CD4-positive, alpha-beta T cell treated with Interleukin-1 beta for 1 hour (primary cell): ENCODE results near the gene CLN5.

Experiments
- DNase-seq, 2 donors: peaks; one replicate each; pipeline ENCODE4 v3.0.0-alpha.2; 2020 to 2022

Gene CLN5

DNA sequence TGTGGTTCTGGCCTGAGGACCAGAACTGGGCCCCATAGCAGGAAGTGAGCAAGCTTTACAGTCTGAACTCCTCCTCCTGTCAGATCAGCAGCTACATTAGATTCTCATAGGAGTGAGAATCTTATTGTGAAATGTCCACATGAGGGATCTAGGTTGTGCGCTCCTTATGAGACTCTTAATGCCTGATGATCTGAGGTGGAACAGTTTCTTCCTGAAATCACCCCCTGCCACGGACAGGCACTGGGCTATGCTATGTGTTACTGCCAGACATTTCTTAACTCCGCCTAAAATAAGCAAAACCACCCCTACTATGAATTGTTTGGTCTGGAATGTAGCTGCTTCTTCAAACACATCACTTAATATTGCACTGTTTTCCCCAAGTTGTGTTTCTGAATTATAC is 30.5 kb downstream of the CLN5 start:
- DNase-seq, result no peak

DNA sequence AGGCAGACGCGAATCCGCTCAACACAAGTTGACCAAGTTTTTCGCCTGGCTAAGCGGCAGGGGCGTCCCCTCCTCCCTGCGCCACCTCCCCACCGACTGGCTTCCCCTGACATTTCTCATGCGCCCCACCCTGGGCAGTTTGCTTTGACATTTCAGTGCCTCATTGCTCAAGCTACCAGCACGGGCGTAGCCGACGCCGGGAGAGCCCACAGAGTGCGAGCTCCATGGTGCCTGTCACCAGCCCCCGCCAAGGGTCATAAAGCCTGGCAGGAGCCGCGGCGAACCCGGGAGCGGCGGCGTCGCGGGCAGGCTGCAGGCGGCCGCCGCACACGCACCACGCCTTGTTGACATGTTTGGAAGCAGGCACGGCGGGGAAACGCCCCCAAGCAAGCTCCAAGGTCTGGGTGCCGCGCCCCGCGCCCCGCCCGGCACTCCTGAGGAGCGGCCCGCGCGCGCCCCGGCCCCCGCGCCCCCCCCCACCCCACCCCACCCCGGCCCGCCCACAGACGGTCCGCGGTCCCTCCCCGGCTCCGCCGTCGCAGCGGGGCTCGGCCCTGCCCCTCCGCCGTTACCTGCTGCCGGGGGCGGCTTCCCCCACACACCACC is 34.5 kb downstream of the CLN5 start:
- peak; percentile 82 to 83 for DNase-seq

DNA sequence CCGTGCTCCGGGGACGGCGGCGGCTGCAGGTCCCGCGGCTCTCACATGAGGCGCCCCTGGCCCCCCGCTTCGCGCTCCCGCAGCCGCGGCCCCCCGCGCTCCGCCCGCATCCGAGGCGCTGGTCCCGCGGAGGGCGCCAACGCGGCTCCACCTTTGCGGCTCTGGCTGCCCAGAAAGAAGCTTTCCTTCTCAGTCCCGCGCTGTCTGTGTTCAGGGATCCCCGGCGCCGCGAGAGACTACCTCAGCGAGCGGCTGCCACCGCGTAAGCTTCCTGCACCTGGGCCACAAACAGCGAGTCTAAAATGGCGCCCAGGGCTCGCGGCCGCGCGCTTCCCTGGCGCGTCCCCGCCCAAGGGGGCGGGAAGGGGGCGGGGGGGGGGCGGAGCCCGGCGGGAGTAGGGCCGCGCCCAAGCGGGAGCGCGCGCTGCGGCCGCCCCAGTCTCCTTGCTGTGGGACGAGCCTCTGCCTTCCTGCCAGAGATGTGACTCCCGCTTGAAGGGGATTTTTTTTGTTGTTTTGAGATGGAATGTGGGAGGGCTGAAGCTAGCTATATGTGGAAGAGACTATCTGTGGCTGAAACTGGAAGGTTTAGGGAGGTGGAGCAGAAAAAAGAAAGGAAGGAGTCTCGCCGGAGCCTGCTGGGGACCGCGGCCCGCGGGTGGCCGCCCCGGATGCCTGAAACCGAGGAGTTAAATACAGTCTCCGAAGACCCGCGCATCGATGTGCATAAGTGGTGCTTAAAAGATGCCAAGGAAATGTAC is 35.2 kb downstream of the CLN5 start, which contains the start of gene FBXL3:
TSS of gene FBXL3 (minus strand) at position 299 of the 761 bp plus-strand sequence. CDS start 5,299 bp downstream, outside the sequence.
- peak; percentile 87 for DNase-seq

DNA sequence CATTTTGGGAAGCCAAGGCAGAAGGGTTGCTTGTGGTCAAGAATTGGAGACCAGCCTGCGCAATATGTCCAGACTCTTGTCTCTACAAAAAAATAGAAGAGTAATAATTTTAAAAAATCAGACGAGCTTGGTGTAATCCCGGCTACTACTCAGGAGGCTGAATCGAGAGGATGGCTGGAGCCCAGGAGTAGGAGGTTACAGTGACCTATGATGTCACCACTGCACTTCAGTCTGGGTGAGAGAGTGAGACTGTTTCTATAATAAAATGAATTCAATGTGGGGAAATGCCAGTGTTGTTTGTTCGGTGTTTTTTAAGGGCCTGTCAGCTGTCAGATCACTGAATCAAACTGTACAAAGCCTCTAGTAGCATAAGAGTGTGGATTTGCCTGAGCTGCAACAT is 36.3 kb downstream of the CLN5 start:
- no peak for DNase-seq

DNA sequence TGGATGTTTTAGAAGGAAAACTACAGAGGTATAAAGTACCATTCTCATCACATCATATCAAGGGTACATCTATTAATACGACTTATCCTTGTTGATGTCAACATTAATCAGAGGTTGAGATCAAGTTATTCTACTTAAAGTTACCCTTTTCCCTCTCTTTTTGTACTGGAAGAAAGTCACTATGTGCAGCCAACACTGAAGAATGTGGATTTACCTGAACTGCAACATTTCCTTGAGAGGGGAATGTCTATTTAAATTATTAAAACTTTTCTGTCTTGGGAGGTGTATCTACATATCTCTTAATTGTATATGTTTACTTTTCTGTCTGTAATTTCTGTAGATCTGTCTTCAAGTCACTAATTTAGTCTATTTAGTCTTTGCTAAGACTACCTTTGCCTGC is 37.6 kb downstream of the CLN5 start:
- DNase-seq, result no peak

DNA sequence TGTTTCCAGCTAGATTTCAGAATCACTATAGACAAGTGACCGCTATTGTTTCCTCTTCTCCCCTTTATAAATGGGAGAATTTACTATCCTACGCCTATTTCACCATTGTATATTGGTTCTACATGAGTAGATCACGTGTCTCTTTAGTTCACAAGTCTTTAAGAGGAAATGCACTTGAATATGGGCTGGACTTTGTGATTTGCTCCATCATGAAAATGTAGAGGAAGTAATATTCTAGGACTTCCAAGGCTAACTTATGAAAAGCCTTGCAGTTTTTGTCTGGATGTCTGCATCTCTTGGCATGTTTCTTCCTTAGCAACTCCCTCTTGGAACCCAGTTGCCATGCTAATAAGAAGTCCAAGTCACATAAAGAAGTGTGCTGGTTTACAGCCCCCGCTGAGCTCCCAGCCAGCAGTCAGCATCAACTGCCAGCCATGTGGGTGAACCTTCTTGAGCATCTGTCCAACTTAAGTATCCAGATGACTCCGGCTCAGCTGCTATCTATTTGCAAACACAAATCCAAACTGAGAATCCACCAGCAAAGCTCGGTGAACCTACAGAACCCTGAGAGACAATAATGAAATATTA is 39.9 kb downstream of the CLN5 start:
- no peak for DNase-seq

DNA sequence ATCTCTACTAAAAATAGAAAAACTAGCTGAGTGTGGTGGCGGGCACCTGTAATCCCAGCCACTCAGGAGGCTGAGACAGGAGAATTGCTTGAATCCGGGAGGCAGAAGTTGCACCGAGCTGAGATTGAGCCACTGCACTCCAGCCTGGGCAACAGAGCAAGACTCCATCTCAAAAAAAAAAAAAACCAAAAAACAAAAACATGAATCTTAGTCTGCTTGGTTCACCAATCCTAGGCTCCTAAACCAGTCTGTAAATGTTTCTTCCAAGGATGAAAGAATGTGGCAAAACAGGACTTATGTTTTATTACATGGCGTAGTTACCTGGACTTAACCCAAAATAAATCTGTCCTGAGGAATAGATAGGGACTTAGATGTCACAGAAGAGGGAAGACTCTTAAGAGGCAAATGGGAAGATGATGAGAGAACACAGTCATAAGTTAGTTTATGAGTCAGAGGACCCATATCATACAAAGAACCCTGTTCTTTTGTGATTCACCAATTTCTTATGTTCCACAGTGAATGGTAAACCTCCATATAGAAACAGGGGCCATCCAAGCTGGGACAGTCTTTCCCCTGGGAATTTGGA is 41.9 kb downstream of the CLN5 start:
- DNase-seq, result no peak

DNA sequence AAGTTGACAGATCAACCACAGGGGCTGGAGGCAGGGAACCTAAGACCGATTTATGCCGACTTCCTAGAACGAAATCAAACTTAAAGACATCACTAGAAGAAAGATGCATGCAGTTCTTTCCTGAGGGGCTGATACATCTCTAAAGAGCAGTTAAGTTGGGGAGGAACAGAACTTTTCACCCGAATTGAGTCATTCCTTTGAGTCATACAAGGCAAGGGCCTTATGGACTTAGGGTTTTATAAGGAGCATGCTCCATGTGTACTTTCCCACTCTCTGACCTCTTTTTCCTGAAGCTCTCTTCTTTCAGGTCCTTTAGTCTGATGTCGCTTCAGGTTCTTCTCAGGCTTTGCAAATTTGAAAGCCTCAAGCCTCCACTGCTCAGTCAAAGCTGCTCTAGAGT is 43.0 kb downstream of the CLN5 start:
- DNase-seq, result no peak

DNA sequence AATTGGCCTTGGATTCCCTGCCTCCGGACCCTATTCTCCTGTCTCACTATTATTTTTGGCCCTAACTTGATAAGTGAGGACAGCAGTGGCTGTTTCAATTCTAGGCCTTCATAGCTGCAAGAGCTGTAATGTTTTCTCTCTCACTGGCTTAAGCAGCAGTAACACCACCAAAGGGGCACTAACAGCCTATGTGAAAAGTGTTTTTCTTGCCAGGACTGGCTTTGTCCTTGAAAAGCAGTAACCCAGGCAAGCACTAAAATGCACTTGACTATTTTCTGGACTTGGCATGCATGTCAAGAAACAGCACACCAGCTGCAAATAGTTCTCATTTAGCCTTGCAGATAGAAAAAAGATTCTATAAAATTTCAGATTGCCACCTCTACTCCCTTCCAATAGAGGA is 44.4 kb downstream of the CLN5 start:
- no peak for DNase-seq

DNA sequence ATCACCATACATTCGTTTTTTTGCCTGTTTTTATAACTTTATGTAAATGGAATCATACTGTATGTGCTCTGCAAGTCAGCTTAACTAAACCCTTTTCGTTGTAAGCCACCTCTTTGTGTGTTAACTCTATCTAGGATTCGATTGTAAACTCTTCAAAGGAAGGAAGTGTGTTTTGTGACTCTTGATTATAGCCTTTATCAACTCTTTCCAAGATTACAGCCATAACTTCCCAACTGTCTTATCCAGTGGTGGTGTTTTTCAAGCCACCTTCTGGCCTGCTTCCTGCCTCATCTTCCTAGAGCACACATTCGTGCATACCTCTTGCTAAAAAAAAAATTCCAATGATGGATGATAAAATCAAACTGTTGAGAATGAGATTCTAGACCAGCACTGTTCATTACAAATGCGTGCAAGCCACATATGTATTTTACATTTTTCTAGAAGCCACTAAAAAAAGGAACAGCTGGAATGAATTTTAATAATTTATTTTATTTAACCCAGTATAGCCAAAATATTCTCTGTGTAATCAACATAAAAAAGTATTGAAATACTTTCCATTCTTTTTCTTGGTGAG is 47.1 kb downstream of the CLN5 start:
- no peak for DNase-seq

DNA sequence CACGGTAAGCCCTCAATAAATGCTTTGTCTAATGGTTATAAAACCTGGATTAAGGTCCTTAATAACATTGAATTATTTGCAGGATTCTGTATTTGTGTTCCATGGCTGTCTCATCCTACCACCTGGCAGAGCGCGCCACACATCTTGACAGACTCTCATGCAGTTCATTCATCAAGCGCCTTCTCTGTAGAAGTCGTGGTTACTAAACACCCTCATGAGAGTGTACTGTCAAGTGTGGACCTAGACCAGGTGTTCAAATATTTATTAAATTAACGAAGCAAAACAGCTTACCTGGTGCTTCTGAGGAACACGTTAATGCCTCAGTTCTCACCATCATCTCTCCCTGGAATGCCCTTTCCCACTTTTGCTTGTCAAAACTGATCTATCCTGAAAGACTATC is 48.2 kb downstream of the CLN5 start:
- no peak for DNase-seq

DNA sequence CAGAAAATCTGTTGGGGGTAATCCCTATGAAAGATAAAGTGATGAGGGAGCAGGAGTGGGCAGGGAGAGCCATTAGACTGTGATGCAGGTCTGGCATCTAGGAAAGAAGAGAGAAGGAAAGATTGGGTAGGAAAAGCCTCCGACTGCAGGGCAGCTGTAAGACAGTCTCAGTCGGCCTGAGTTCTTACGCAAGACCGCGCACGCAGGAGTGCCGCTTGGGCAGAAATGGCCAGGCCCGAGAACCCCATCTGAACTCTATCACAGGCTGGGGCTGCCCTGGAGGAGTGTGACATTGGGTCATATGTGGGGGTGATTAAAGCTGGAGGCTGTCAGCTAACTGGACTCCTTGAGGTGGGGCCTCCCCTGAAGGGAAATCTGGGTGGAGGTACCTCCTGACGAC is 49.0 kb downstream of the CLN5 start:
- no peak for DNase-seq

DNA sequence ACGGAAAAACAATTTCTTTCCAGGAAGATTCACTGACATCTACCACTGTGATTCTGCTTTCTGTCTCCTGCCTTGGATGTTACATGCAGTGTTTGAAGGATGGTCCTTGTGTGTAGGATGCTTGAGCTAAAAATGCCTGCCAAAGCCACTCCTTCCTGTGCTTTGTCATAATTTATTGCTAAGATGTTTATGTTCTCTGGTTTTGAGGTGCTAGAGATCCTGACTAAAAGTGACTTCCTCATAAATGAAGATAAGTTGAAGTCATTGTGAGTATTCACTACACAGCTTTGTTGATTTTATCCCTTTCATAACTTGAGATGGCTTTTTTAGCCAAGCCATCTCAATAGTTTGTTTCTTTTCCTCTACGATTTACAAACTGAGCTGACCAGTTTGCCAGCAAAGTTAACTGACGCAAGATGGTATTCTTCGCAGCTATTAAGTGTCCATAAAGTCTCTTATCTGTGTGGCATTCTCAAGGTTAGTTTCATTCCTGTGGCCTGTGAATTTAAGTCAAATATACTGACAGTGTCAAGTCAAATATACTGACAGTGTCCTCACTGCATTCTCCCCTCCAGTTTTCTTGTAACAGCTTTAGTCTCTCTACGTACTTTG is 50.8 kb downstream of the CLN5 start:
- DNase-seq, result no peak

DNA sequence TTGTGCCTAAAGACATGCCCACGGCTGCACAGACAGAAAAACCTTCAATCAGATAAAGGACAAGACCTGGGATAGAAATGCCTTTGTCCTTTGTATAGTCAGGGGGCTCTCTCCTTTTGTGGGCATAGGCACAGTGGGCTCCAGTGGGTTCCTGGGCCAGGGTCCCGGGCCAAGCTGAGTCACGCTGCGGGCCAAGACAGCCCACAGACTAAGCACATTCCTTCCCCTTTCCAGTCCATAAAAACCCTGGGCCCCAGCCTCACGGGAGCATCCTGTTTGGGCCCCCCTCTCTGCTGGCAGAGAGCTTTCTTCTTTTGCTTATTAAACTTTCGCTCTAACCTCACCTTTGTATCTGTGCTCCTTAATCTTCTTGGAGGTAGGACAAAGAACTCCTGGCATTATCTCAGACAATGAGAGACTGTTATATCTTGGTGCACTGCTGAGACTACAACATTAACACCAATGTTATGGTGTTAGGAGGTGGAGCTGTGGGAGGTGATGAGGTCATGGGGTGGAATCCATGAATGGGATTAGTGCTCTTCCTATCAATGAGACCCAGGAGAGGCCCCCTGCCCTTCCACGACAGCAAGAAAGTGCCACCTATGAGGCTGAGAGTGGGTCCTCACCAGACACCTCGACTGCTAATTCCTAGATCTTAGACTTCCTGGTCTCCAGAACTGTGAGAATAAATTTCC is 55.9 kb downstream of the CLN5 start:
- DNase-seq, result no peak

DNA sequence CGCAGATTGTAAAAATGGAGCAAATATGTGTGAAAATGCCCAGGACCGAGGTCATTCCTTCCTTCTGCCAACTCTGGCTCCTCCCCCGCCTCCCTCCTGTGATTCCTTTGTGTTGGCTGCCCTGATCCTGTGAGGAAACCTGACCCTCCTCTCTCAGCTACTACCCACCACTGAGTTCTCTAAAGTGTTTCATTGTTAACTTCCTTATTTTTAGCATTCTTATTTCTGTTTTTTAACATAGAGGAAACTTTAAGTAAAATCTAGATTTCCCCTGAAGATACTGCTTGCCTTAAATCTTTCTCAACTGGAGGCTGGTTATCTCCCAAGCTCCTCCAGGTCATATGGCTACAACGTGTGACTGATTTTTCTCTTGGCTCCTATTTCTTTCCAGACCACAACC is 56.8 kb downstream of the CLN5 start:
- DNase-seq, result no peak

DNA sequence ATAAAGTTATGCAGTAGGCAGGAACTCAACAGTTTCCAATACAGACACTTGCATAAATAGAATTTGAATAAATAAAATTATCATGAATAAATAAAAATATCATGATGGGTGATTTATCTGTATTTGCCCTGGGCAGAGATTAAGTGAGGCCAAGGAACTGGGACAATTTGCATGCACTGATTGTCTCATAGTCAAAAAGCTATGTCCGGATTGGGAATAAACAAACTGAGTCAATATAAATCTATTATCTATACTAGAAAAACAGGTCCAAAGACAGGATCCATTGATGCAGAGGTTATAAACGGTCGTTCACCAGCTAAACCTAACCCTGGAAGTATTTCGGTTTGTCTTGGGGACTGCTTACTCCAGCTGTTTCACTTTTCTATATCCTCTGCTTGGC is 61.3 kb downstream of the CLN5 start:
- no peak for DNase-seq
